Measurements from ENCODE around the gene MCM3. TPM values are rescaled to one million over a fixed set of nuclear protein-coding genes. Genes with fewer than 3 reads are reported as not detected.

MCM3 gene
- total and polyA plus RNA-seq, 4 experiments from 2014 or later: 46.2 to 58.1 (median 51.4) TPM

DNA sequence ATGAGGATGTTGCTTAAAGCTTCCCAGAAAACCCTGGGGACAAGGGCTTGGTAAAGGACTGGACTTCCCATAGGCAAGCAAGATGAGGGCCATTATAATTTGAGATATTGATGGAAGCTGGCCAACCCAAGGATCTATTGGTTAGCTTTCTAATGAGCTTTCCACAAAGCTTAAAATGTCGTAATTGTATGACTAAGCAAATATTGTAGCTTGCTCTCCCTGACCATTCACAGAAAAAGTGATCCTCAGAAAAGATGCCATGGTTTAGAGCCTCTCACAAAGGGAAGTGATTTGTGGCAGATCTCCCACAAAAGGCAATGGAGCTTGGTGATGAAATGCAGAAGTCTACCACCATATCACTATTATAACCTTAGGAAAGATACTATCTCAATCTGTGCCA is 53.9 kb downstream of the MCM3 start:
- Mint-ChIP-seq H3K36me3 (no peaks in the 10 kb centered on the region), H3K27me3 (peaks cover 0 to 7% of the 10 kb centered on the region in 2 donors), H3K4me1 (peaks cover 0 to 4% (median under 1%) of the 10 kb centered on the region in 4 donors), H3K4me3 (no peak overlapping the region), H3K9me3 (no peaks in the 10 kb centered on the region), H3K27ac (no peak overlapping the region)
- Histone ChIP-seq H3K4me3 (ENCODE audit: low read length in 2 of 2) (no peak overlapping the region), H3K9me3 (ENCODE audit: control insufficient read depth in 1 of 2, low read length in 2 of 2) (no peaks in the 10 kb centered on the region), H3K27me3 (ENCODE audit: insufficient read depth, low read length) (no peaks in the 10 kb centered on the region), H3K27ac (ENCODE audit: low read depth, low read length) (no peak overlapping the region), H3K36me3 (ENCODE audit: insufficient read depth, low read length) (no peaks in the 10 kb centered on the region), H3K4me1 (ENCODE audit: insufficient read depth, low read length) (no peaks in the 10 kb centered on the region)
- intact Hi-C loops (cut with micrococcal nuclease): no loop called here
- no peak for DNase-seq
- ChIA-PET CTCF (ENCODE audit: partially characterized antibody) (interaction anchor here (1.0 to 2.1 kb wide), 3 partner anchors 11 to 169 kb away, joined by 3 to 6 read pairs (median 3); no protein-coding TSS in a partner anchor), POLR2A (ENCODE audit: partially characterized antibody) (no interaction called here)

DNA sequence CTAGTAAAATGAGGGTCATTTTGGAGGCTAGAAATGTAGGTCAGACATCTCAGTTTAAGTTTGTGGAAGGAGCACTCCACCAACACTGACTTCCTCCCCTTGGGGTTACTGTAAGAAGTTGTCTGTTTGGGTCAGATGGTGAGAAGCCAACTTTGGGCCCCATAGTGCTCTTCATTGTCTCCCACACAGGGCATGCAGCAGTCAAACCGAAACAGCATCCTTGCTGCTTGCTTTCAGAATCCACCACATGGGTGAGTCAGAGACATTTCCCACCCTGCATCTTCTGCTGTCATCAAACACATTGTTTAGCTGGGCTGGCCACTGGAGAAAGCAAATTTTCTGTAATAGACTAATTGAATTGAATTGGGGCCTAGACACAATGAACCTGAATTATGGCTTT is 57.0 kb downstream of the MCM3 start:
- Mint-ChIP-seq H3K9me3 (no peaks in the 10 kb centered on the region), H3K4me1 (peaks cover 0 to 4% (median 1%) of the 10 kb centered on the region in 4 donors), H3K4me3 (no peak overlapping the region), H3K27ac (no peak overlapping the region), H3K36me3 (no peaks in the 10 kb centered on the region), H3K27me3 (peaks cover 1 to 8% of the 10 kb centered on the region in 2 donors)
- no peaks in the 10 kb centered on the region for H3K36me3 ChIP-seq (ENCODE audit: insufficient read depth, low read length)
- H3K27me3 ChIP-seq (ENCODE audit: insufficient read depth, low read length): no peaks in the 10 kb centered on the region
- no peak overlapping the region for H3K27ac ChIP-seq (ENCODE audit: low read depth, low read length)
- POLR2A ChIA-PET (ENCODE audit: partially characterized antibody): no interaction called here
- intact Hi-C loops (cut with micrococcal nuclease): no loop called here
- CTCF ChIA-PET (ENCODE audit: partially characterized antibody): no interaction called here
- H3K4me3 ChIP-seq (ENCODE audit: low read length in 2 of 2): no peak overlapping the region
- DNase-seq: no peak
- no peaks in the 10 kb centered on the region for H3K9me3 ChIP-seq (ENCODE audit: control insufficient read depth in 1 of 2, low read length in 2 of 2)
- H3K4me1 ChIP-seq (ENCODE audit: insufficient read depth, low read length): no peaks in the 10 kb centered on the region

DNA sequence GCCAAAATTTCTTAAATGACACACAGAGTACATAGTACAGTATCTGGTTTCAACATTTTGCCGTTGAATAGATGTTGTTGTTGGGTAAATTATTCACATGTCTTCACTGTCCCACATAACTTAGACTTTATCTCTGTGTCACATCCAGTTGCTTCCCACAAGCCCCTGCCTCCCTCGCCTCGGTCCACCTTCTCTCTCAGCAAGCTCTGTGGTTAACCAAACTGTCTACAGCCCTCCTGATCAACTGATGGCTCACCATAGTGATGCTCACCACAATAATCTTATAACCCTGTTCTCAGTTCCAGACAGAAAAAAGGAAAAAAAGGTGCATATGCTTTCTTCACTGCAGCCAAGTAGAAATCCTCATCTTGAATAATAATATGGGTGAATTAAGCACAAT is 63.2 kb downstream of the MCM3 start:
- Mint-ChIP-seq H3K36me3 (no peaks in the 10 kb centered on the region), H3K4me1 (peaks cover 7 to 8% (median 7%) of the 10 kb centered on the region in 4 donors), H3K4me3 (no peak overlapping the region), H3K27me3 (peaks cover 1 to 10% of the 10 kb centered on the region in 2 donors), H3K27ac (peak overlapping the region in 2 of 7 donors; percentile 9 to 37), H3K9me3 (no peaks in the 10 kb centered on the region)
- no peak overlapping the region for H3K4me3 ChIP-seq (ENCODE audit: low read length in 2 of 2)
- CTCF ChIA-PET (ENCODE audit: partially characterized antibody): no interaction called here
- H3K36me3 ChIP-seq (ENCODE audit: insufficient read depth, low read length): no peaks in the 10 kb centered on the region
- no peaks in the 10 kb centered on the region for H3K4me1 ChIP-seq (ENCODE audit: insufficient read depth, low read length)
- peak in 1 of 5 donors; percentile 7 for DNase-seq
- H3K9me3 ChIP-seq (ENCODE audit: control insufficient read depth in 1 of 2, low read length in 2 of 2): no peaks in the 10 kb centered on the region
- no peak overlapping the region for H3K27ac ChIP-seq (ENCODE audit: low read depth, low read length)
- no peaks in the 10 kb centered on the region for H3K27me3 ChIP-seq (ENCODE audit: insufficient read depth, low read length)
- POLR2A ChIA-PET (ENCODE audit: partially characterized antibody): no interaction called here
- intact Hi-C loops (cut with micrococcal nuclease): no loop called here

DNA sequence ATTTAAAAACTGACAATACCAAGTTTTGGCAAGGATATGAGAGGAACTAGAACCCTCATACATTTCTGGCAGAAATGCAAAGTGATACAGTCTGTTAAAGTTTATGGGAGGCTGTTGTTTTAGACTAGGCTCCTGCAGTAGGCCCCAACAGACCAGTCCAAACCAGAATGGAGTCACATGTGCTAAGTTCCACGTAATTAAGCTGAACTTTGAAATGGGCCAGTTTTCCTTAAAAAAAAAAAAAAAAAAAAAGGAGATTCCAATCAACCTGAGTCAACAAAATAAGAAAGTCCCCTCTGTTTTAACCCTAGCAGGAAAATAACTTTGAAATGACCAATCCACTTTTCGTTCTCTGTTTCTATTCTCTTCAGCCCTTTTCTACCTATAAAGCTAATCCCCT is 66.8 kb downstream of the MCM3 start:
- Mint-ChIP-seq H3K36me3 (no peaks in the 10 kb centered on the region), H3K4me3 (no peak overlapping the region), H3K27me3 (peaks cover 0 to 2% of the 10 kb centered on the region in 2 donors), H3K27ac (no peak overlapping the region), H3K9me3 (no peaks in the 10 kb centered on the region), H3K4me1 (peaks cover 8 to 12% (median 12%) of the 10 kb centered on the region in 4 donors)
- Histone ChIP-seq H3K27ac (ENCODE audit: low read depth, low read length) (no peak overlapping the region), H3K4me3 (ENCODE audit: low read length in 2 of 2) (no peak overlapping the region), H3K27me3 (ENCODE audit: insufficient read depth, low read length) (no peaks in the 10 kb centered on the region), H3K4me1 (ENCODE audit: insufficient read depth, low read length) (no peaks in the 10 kb centered on the region), H3K9me3 (ENCODE audit: control insufficient read depth in 1 of 2, low read length in 2 of 2) (no peaks in the 10 kb centered on the region), H3K36me3 (ENCODE audit: insufficient read depth, low read length) (no peaks in the 10 kb centered on the region)
- POLR2A ChIA-PET (ENCODE audit: partially characterized antibody): no interaction called here
- no peak for DNase-seq
- CTCF ChIA-PET (ENCODE audit: partially characterized antibody): no interaction called here
- intact Hi-C loops (cut with micrococcal nuclease): no loop called here

DNA sequence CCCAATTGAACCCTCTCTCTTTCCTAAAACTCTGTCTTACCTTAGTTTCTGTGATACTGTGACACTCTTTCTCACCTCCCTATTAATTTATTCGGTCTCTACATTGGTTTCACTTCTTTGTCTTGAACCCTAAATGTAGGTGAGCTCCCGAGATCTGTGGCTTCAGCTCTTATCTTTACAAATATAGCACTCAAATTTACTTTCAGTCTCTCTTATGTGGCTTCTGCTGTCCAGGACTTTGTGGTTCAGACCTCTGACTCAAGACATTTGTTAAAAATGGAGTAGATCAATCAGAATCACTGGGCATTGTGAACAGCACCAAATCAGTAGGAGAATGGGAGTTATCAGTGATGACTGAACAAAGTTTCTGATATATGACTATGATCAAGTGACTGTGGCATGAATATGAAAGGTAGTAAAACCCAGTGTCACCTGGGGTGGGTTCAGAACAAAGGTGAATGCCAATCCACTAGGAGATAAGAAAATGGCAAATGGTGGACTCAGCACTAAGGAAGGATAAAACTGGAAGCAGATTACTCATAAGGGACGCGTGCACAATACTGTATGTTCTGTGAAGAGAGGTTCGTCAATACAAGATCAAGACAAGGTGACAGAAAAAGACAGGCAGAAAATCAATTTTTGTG is 67.5 kb downstream of the MCM3 start:
- no peaks in the 10 kb centered on the region for H3K36me3 Mint-ChIP-seq
- Histone ChIP-seq H3K4me1 (ENCODE audit: insufficient read depth, low read length) (no peaks in the 10 kb centered on the region), H3K4me3 (ENCODE audit: low read length in 2 of 2) (no peak overlapping the region), H3K36me3 (ENCODE audit: insufficient read depth, low read length) (no peaks in the 10 kb centered on the region), H3K27me3 (ENCODE audit: insufficient read depth, low read length) (no peaks in the 10 kb centered on the region), H3K27ac (ENCODE audit: low read depth, low read length) (no peak overlapping the region), H3K9me3 (ENCODE audit: control insufficient read depth in 1 of 2, low read length in 2 of 2) (no peaks in the 10 kb centered on the region)
- H3K9me3 Mint-ChIP-seq: no peaks in the 10 kb centered on the region
- DNase-seq: no peak
- H3K4me1 Mint-ChIP-seq: peaks cover 8 to 15% (median 14%) of the 10 kb centered on the region in 4 donors
- intact Hi-C loops (cut with micrococcal nuclease): no loop called here
- ChIA-PET CTCF (ENCODE audit: partially characterized antibody) (no interaction called here), POLR2A (ENCODE audit: partially characterized antibody) (no interaction called here)
- no peak overlapping the region for H3K4me3 Mint-ChIP-seq
- peaks cover 0 to 2% of the 10 kb centered on the region in 2 donors for H3K27me3 Mint-ChIP-seq
- no peak overlapping the region for H3K27ac Mint-ChIP-seq

DNA sequence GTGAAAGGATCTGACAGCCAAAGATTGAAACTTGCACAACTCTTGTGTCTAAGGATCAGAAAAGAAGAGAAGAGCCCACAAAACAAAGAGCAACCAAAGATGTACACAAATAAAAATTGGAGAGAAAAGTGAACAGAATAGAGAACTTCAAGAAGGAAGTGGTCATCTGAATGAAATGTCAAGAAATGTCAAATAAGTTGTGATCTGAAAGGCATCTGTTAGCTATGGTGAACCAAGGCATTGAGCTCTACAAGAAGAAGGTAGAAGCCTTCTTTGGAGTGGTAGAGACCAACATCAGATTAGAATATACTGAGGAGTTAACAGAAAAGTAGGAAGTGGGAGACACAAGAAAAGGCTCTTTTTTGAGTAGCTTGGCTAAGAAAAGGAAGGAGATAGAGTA is 68.8 kb downstream of the MCM3 start:
- no peak overlapping the region for H3K27ac ChIP-seq (ENCODE audit: low read depth, low read length)
- ChIA-PET POLR2A (ENCODE audit: partially characterized antibody) (no interaction called here), CTCF (ENCODE audit: partially characterized antibody) (no interaction called here)
- Mint-ChIP-seq H3K9me3 (no peaks in the 10 kb centered on the region), H3K4me3 (no peak overlapping the region), H3K27me3 (peaks cover 0 to 2% of the 10 kb centered on the region in 2 donors), H3K36me3 (no peaks in the 10 kb centered on the region), H3K4me1 (peaks cover 0 to 9% (median 8%) of the 10 kb centered on the region in 4 donors), H3K27ac (no peak overlapping the region)
- intact Hi-C loops (cut with micrococcal nuclease): no loop called here
- H3K27me3 ChIP-seq (ENCODE audit: insufficient read depth, low read length): no peaks in the 10 kb centered on the region
- no peaks in the 10 kb centered on the region for H3K36me3 ChIP-seq (ENCODE audit: insufficient read depth, low read length)
- DNase-seq: no peak
- H3K9me3 ChIP-seq (ENCODE audit: control insufficient read depth in 1 of 2, low read length in 2 of 2): no peaks in the 10 kb centered on the region
- H3K4me1 ChIP-seq (ENCODE audit: insufficient read depth, low read length): no peaks in the 10 kb centered on the region
- no peak overlapping the region for H3K4me3 ChIP-seq (ENCODE audit: low read length in 2 of 2)

Measured in CD4-positive, alpha-beta memory T cell (primary cell).